ENCODE results near the gene KLHL8. TPM values are rescaled to one million over a fixed set of nuclear protein-coding genes. Genes with fewer than 3 reads are reported as not detected.
A peak's percentile ranks its signal among the peaks of the same experiment; 100 is the strongest.

Gene KLHL8
- total and polyA plus RNA-seq, 3 experiments from 2014 or later, result 9.9 to 15.8 (median 15.6) TPM

- H3K9me3 ChIP-seq (ENCODE audit: low read length), result no peaks in the 10 kb centered on the region
- Mint-ChIP-seq H3K27ac (peak overlapping the region in 3 of 8 donors; percentile 8 to 38 (median 8)), H3K27me3 (no peaks in the 10 kb centered on the region), H3K36me3 (peaks cover 0 to 71% (median 14%) of the 10 kb centered on the region in 3 donors), H3K4me1 (no peaks in the 10 kb centered on the region), H3K4me3 (no peak overlapping the region), H3K9me3 (no peaks in the 10 kb centered on the region)
- H3K27me3 ChIP-seq (ENCODE audit: insufficient read depth, low read length, poor library complexity, severe bottlenecking), result no peaks in the 10 kb centered on the region
- peaks cover 1% of the 10 kb centered on the region for H3K36me3 ChIP-seq (ENCODE audit: insufficient read depth, low read length)
- no peaks in the 10 kb centered on the region for H3K4me1 ChIP-seq (ENCODE audit: insufficient read depth, low read length)
- no peak overlapping the region for H3K27ac ChIP-seq (ENCODE audit: low read depth, low read length)
- ChIA-PET CTCF (no interaction called here), POLR2A (no interaction called here)
- no peak overlapping the region for H3K4me3 ChIP-seq (ENCODE audit: low read length)
- no peak for DNase-seq
Observed at GRCh38 chr4:87141428-87141827, 79.0 kb downstream of the KLHL8 start.

GRCh38 chr4:87134122-87134521 lies 86.3 kb downstream of the KLHL8 start:
- Mint-ChIP-seq H3K4me3 (no peak overlapping the region), H3K27ac (peak overlapping the region in 3 of 8 donors; percentile 1 to 52 (median 9)), H3K36me3 (peaks cover 0 to 92% (median 40%) of the 10 kb centered on the region in 3 donors), H3K27me3 (no peaks in the 10 kb centered on the region), H3K9me3 (no peaks in the 10 kb centered on the region), H3K4me1 (no peaks in the 10 kb centered on the region)
- ChIA-PET CTCF (interaction anchor here (3.2 kb wide), 1 partner anchor 17 kb away, joined by 9 read pairs; no protein-coding TSS in a partner anchor), POLR2A (no interaction called here)
- Histone ChIP-seq H3K27me3 (ENCODE audit: insufficient read depth, low read length, poor library complexity, severe bottlenecking) (no peaks in the 10 kb centered on the region), H3K36me3 (ENCODE audit: insufficient read depth, low read length) (peaks cover 14% of the 10 kb centered on the region), H3K27ac (ENCODE audit: low read depth, low read length) (no peak overlapping the region), H3K4me1 (ENCODE audit: insufficient read depth, low read length) (no peaks in the 10 kb centered on the region), H3K4me3 (ENCODE audit: low read length) (no peak overlapping the region), H3K9me3 (ENCODE audit: low read length) (no peaks in the 10 kb centered on the region)
- DNase-seq, result no peak

GRCh38 chr4:87133183-87133582 lies 87.2 kb downstream of the KLHL8 start:
- Histone ChIP-seq H3K9me3 (ENCODE audit: low read length) (no peaks in the 10 kb centered on the region), H3K27ac (ENCODE audit: low read depth, low read length) (no peak overlapping the region), H3K4me3 (ENCODE audit: low read length) (no peak overlapping the region), H3K36me3 (ENCODE audit: insufficient read depth, low read length) (peaks cover 23% of the 10 kb centered on the region), H3K4me1 (ENCODE audit: insufficient read depth, low read length) (no peaks in the 10 kb centered on the region), H3K27me3 (ENCODE audit: insufficient read depth, low read length, poor library complexity, severe bottlenecking) (no peaks in the 10 kb centered on the region)
- no peak for DNase-seq
- ChIA-PET CTCF (interaction anchor here (3.2 kb wide), 1 partner anchor 18 kb away, joined by 9 read pairs; no protein-coding TSS in a partner anchor), POLR2A (no interaction called here)
- peaks cover 0 to 94% (median 40%) of the 10 kb centered on the region in 3 donors for H3K36me3 Mint-ChIP-seq
- no peaks in the 10 kb centered on the region for H3K27me3 Mint-ChIP-seq
- H3K4me3 Mint-ChIP-seq, result no peak overlapping the region
- no peaks in the 10 kb centered on the region for H3K9me3 Mint-ChIP-seq
- peak overlapping the region in 1 of 8 donors; percentile 10 for H3K27ac Mint-ChIP-seq
- no peaks in the 10 kb centered on the region for H3K4me1 Mint-ChIP-seq

- H3K36me3 ChIP-seq (ENCODE audit: insufficient read depth, low read length), result peaks cover 32% of the 10 kb centered on the region
- H3K36me3 Mint-ChIP-seq, result peaks cover 5 to 92% (median 41%) of the 10 kb centered on the region in 3 donors
- CTCF ChIA-PET, result no interaction called here
Observed at GRCh38 chr4:87132035-87132434, 88.4 kb downstream of the KLHL8 start.

GRCh38 chr4:87130985-87131703 lies 89.3 kb downstream of the KLHL8 start:
- Mint-ChIP-seq H3K27me3 (no peaks in the 10 kb centered on the region), H3K36me3 (peaks cover 10 to 92% (median 43%) of the 10 kb centered on the region in 3 donors), H3K9me3 (no peaks in the 10 kb centered on the region), H3K27ac (peak overlapping the region in 1 of 8 donors; percentile 64), H3K4me1 (no peaks in the 10 kb centered on the region), H3K4me3 (no peak overlapping the region)
- POLR2A ChIA-PET, result no interaction called here
- Histone ChIP-seq H3K4me3 (ENCODE audit: low read length) (no peak overlapping the region), H3K36me3 (ENCODE audit: insufficient read depth, low read length) (peaks cover 31% of the 10 kb centered on the region), H3K9me3 (ENCODE audit: low read length) (no peaks in the 10 kb centered on the region), H3K4me1 (ENCODE audit: insufficient read depth, low read length) (no peaks in the 10 kb centered on the region), H3K27ac (ENCODE audit: low read depth, low read length) (no peak overlapping the region), H3K27me3 (ENCODE audit: insufficient read depth, low read length, poor library complexity, severe bottlenecking) (no peaks in the 10 kb centered on the region)
- CTCF ChIA-PET, result no interaction called here
- no peak for DNase-seq

More at GRCh38 chr4:87132035-87132434, 88.4 kb downstream of the KLHL8 start:
- Histone ChIP-seq H3K4me1 (ENCODE audit: insufficient read depth, low read length) (no peaks in the 10 kb centered on the region), H3K27me3 (ENCODE audit: insufficient read depth, low read length, poor library complexity, severe bottlenecking) (no peaks in the 10 kb centered on the region), H3K27ac (ENCODE audit: low read depth, low read length) (no peak overlapping the region), H3K4me3 (ENCODE audit: low read length) (no peak overlapping the region), H3K9me3 (ENCODE audit: low read length) (no peaks in the 10 kb centered on the region)
- no peak for DNase-seq
- Mint-ChIP-seq H3K27me3 (no peaks in the 10 kb centered on the region), H3K4me1 (no peaks in the 10 kb centered on the region), H3K4me3 (no peak overlapping the region), H3K27ac (no peak overlapping the region), H3K9me3 (no peaks in the 10 kb centered on the region)
- POLR2A ChIA-PET, result no interaction called here

GRCh38 chr4:87129681-87130080 lies 90.7 kb downstream of the KLHL8 start:
- Histone ChIP-seq H3K4me1 (ENCODE audit: insufficient read depth, low read length) (no peaks in the 10 kb centered on the region), H3K27ac (ENCODE audit: low read depth, low read length) (no peak overlapping the region), H3K4me3 (ENCODE audit: low read length) (no peak overlapping the region), H3K27me3 (ENCODE audit: insufficient read depth, low read length, poor library complexity, severe bottlenecking) (no peaks in the 10 kb centered on the region), H3K9me3 (ENCODE audit: low read length) (no peaks in the 10 kb centered on the region), H3K36me3 (ENCODE audit: insufficient read depth, low read length) (peaks cover 43% of the 10 kb centered on the region)
- H3K4me3 Mint-ChIP-seq, result no peak overlapping the region
- ChIA-PET CTCF (interaction anchor here (0.8 kb wide), 1 partner anchor 207 kb away, joined by 3 read pairs; no protein-coding TSS in a partner anchor), POLR2A (no interaction called here)
- no peaks in the 10 kb centered on the region for H3K9me3 Mint-ChIP-seq
- H3K36me3 Mint-ChIP-seq, result peaks cover 19 to 92% (median 46%) of the 10 kb centered on the region in 3 donors
- peaks cover 0 to 2% (median 0%) of the 10 kb centered on the region in 3 donors for H3K4me1 Mint-ChIP-seq
- DNase-seq, result no peak
- H3K27ac Mint-ChIP-seq, result no peak overlapping the region
- H3K27me3 Mint-ChIP-seq, result no peaks in the 10 kb centered on the region

GRCh38 chr4:87128006-87128705 lies 92.3 kb downstream of the KLHL8 start:
- H3K27ac Mint-ChIP-seq, result peak overlapping the region in 1 of 8 donors; percentile 69

DNA sequence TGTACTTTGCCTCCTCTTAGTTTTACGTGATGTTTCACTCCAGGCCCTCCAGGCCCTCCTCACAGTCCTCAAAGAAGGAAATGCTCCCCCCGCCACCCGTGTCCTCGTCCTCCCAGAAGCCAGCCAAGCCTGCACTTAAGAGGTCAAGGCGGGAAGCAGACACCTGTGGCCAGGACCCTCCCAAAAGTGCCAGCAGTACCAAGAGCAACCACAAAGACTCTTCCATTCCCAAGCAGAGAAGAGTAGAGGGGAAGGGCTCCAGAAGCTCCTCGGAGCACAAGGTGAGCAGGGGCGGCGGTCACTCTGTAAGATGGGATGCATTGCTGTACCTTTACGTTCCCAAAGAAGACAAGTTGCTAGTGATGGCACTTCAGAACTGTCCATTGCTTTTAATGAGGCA lies 94.4 kb downstream of the KLHL8 start:
- peak overlapping the region in 3 of 8 donors; percentile 40 to 95 (median 45) for H3K27ac Mint-ChIP-seq
- Histone ChIP-seq H3K4me3 (ENCODE audit: low read length) (no peak overlapping the region), H3K4me1 (ENCODE audit: insufficient read depth, low read length) (no peaks in the 10 kb centered on the region), H3K27ac (ENCODE audit: low read depth, low read length) (no peak overlapping the region), H3K9me3 (ENCODE audit: low read length) (no peaks in the 10 kb centered on the region), H3K36me3 (ENCODE audit: insufficient read depth, low read length) (peaks cover 42% of the 10 kb centered on the region), H3K27me3 (ENCODE audit: insufficient read depth, low read length, poor library complexity, severe bottlenecking) (no peaks in the 10 kb centered on the region)
- no peak for DNase-seq
- peaks cover 13 to 16% (median 15%) of the 10 kb centered on the region in 3 donors for H3K4me1 Mint-ChIP-seq
- peaks cover 19 to 80% (median 33%) of the 10 kb centered on the region in 3 donors for H3K36me3 Mint-ChIP-seq
- H3K9me3 Mint-ChIP-seq, result no peaks in the 10 kb centered on the region
- no peak overlapping the region for H3K4me3 Mint-ChIP-seq
- ChIA-PET CTCF (no interaction called here), POLR2A (no interaction called here)
- H3K27me3 Mint-ChIP-seq, result no peaks in the 10 kb centered on the region

More at GRCh38 chr4:87128006-87128705, 92.3 kb downstream of the KLHL8 start:
- H3K9me3 Mint-ChIP-seq, result no peaks in the 10 kb centered on the region
- Histone ChIP-seq H3K27me3 (ENCODE audit: insufficient read depth, low read length, poor library complexity, severe bottlenecking) (no peaks in the 10 kb centered on the region), H3K9me3 (ENCODE audit: low read length) (no peaks in the 10 kb centered on the region), H3K36me3 (ENCODE audit: insufficient read depth, low read length) (peaks cover 43% of the 10 kb centered on the region), H3K27ac (ENCODE audit: low read depth, low read length) (no peak overlapping the region), H3K4me1 (ENCODE audit: insufficient read depth, low read length) (no peaks in the 10 kb centered on the region), H3K4me3 (ENCODE audit: low read length) (no peak overlapping the region)
- ChIA-PET CTCF (no interaction called here), POLR2A (no interaction called here)
- H3K36me3 Mint-ChIP-seq, result peaks cover 19 to 87% (median 36%) of the 10 kb centered on the region in 3 donors
- no peaks in the 10 kb centered on the region for H3K27me3 Mint-ChIP-seq
- H3K4me3 Mint-ChIP-seq, result no peak overlapping the region
- no peak for DNase-seq
- H3K4me1 Mint-ChIP-seq, result peaks cover 0 to 4% (median 0%) of the 10 kb centered on the region in 3 donors
